Activated gamma-delta T cell treated with anti-CD3 and anti-CD28 coated beads, Interleukin-2, amount 50 U/mL, for 16 hours (primary cell): ENCODE data around the gene LDLRAD2.

ENCODE experiments used
- DNase-seq: peaks from one replicate; pipeline ENCODE4 v3.0.0-alpha.2; 2020; ENCODE audit warnings: low read depth

The LDLRAD2 gene

DNA sequence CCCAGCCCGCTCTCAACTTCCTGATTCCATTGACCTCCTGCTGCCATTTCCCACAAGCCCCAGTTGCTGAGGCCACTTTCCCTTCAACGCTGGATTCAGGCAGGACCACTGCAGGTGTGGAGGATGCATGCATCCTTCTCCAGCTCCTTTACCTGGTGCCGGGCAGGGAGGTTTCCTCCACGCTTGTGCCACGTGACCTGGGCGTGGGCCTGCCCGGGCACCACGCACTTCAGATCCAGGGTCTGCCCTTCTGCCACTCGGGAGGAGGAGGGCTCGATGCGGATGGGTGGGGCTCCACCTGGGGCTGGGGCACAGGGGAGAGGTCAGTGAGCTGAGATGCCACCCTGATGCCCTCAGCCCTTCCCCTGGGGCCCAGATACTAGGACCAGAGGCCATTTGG, 31.9 kb downstream of the LDLRAD2 start:
- no peak for DNase-seq

DNA sequence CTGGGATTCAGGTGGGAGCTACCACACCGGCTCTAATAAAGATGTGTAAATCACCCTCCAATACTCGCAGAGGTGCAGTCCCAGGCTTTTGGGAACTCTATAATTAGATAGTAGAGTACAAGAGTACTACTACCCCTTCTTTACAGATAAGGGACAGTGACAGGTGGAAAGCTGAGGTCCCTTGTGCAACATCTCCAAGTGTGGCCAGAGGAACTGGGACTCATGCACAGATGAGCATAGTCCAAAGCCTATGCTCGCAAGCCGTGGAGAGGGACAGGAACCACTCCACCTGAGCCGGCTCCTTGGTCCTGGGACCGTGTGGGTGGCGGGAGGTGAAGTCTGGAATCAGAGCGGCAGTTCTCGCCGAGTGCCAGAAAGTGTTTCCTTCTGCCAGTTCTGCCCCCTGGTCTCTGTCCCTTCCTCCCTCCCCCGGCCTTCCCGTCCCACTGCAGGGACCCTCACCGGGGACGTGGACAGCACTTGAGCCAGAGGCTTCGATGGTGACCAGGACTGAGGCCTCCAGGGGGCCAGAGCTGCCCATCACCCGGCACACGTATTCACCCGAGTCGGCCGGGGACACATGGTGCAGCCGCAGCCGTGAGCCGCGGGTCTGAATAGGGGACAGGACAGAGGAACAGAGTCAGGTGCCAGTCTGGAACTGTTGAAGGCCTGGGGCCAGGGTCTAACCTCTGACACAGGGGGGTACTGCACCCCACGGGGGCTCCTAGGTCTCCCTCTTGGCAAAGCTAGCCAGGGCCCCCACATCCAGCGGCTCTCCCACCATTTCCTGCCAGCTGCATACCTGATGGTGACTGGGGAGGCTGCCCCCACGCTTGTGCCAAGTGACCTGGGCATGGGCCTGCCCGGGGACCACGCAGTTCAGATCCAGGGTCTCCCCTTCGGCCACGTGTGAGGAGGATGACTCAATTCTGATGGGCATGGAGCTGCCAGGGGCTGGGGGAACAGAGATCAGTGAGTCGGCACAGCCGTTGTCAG, 33.9 kb downstream of the LDLRAD2 start:
- no peak for DNase-seq

DNA sequence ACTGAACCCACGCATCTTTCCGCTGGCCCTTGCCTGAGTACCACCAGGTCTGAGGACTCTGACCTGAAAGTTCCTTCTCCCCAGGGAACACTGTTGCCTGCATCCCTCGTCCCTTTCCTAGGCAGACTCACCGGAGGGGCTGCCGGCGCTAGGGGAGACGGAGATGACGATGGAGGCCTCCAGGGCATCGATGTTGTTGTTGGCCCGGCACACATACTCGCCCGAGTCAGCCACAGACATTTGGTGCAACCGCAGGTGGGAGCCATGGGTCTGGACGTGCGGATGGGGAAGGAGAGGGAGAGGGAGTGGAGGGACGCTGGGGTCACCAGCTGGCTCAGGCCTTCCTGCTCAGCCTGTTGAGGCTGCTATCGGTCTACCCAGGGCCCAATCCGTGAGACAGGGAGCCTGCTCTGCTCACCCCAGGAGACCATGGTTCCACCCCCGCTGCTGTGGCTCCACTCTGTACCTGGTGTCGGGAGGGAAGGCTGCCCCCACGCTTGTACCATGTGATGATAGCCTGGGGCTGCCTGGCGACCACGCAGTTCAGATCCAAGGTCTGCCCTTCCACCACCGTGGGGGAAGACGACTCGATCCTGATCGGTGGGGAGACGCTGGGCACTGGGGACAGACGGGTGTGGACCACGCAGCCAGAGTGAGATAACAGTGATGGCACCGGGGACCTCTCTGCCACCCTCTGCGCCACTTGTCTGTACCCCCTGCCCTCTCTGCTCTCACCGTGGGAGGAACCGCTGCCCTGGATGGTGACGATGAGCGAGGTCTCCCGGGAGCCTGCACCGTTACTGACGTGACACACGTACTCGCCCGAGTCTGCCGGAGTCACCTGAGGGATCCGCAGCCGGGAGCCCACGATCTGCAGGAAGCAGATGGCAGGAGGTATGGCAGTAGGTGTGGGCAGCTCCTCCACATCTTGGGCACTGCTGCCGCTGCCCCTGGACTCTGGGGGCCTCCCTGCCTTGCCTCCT, 35.4 kb downstream of the LDLRAD2 start:
- DNase-seq = no peak

DNA sequence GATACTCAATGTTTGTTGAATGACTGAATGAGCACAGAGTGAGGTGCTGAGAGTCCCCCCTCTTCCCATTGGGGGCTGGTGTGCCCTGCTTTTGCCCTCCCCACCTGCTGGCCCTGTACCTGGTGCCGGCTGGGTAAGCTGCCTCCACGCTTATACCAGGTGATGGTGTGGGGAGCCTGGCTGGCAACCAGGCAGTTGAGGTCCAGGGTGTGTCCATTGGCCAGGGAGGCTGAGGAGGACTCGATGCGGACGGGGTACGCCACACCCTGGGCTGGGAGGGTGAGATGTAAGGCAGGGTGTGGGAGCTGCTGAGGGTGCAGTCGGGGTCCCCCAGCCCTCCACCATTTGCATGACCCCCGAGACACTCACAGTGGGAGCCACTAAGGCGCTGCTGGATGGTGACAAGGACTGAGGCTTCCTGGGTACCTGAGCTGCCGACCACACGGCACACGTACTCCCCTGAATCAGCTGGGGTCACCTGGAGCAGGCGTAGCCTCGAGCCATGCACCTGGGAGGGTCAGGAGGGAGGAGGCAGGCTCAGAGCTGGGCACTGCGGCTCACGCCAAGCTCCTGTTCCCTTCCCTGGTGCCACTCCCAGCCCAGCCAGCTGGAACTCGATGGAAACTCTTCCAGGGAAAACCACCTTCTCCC, 36.6 kb downstream of the LDLRAD2 start:
- DNase-seq = no peak

DNA sequence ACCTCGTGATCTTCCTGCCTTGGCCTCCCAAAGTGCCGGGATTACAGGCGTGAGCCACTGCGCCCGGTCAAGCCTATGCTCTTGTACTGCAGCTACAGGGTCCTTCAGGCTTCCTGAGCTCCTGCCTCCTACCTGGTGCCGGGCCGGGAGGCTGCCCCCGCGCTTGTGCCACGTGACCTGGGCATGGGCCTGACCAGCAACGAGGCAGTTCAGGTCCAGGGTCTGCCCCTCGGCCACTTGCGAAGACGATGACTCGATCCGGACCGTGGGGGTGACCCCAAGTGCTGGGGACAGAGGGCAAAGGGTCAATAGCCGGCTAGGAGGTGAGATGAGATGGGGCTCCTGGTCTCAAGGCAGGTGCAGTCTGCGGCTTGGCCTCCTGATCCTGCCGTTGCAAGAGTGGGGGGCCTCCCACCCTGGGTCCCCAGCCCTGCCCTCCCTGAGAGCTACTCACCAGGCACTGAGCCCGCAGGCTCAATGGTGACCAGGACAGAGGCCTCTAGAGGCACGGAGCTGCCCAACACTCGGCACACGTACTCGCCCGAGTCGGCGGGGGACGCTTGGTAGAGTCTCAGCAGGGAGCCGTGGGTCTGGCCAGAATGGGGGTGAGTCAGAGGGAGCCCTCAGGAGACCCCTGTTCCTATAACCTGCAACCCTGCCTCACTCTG, 38.0 kb downstream of the LDLRAD2 start:
- DNase-seq = no peak

DNA sequence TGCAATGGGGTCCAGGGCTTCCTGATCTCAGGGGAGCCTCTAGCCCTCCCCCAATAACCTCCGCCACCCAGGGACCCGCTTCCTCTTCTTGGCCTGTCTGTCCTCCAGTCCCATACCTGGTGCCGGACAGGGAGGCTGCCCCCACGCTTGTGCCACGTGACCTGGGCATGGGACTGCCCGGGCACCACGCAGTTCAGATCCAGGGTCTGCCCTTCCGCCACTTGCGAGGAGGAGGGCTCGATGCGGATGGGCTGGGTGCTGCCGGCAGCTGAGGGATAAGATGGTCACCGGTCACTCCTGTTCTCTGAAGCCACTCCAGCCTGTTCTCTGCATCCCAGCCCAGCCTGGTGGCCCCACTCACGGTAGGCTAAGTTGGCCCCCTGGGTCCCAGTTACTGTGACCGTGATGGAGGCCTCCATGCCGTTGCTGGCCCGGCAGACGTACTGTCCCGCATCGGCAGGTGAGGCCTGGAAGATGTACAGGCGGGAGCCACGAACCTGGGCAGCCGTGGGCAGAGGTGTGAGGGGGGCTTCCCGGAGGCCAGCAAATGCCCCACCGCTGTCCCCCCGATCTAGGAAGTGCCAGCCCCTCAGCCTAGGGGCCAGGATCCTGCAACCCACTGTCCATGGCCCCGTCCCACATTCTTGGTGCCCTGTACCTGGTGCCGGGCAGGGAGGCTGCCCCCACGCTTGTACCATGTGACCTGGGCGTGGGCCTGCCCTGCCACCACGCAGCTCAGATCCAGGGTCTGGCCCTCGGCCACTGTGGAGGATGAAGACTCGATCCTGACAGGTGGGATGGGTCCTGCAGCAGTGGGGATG, 39.6 kb downstream of the LDLRAD2 start:
- DNase-seq = no peak

DNA sequence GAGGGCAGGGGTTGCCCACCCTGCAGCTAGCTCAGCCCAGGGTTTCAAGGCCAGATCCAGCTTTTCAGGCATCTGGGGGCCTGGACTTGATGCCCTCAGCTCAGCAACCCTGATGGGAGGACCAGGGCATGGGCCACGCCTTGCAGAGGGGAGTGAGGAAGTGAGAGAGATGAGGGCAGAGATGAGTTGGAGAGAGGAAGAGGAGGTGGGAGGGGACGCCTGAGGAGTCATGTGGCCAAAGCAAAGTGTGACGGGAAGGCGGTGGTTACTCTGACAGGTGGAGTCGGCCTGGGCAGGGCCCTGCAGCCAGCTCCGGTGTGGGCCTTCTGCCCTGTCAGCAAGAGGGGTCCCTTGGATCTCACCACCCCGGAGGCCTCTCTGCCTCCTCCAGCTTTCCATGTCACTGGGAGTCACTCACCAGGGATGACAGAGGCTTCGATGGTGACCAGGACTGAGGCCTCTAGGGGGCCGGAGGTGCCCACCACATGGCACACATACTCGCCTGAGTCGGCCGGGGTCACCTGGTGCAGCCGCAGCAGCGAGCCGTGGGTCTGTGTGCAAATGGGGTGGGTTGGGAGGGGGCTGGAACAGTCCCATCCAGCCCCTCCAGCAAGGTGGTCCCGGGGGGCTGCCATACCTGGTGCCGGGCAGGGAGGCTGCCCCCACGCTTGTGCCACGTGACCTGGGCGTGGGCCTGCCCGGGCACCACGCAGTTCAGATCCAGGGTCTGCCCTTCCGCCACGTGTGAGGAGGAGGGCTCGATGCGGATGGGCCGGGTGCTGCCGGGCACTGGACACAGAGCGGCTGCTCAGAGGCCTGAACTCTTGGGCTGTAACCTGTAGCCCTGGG, 40.4 kb downstream of the LDLRAD2 start:
- DNase-seq = no peak

GRCh38 chr1:21853131-21853427, 41.0 kb downstream of the LDLRAD2 start:
- DNase-seq = no peak

- DNase-seq = no peak
Observed at GRCh38 chr1:21854090-21854750, 42.2 kb downstream of the LDLRAD2 start.

DNA sequence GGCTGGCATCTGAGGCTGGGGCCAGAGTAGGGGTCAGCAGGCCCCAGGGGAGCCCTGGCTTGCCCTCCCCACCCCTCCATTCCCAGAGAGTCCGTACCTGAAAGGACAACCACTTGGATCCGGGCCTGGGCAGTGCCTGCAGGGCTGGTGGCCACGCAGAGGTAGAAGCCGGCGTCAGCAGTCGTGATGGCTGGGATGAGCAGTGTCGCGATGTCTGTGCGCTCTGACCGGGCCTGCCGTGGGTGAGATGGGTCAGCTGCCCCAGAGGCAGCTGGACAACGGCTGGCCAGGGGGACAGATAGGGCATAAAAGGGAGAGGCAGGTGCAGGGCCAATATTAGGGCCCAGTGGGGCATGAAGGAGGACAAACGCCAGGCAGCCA, 42.7 kb downstream of the LDLRAD2 start:
- DNase-seq = no peak

- no peak for DNase-seq
Observed at GRCh38 chr1:21855257-21856096, 43.4 kb downstream of the LDLRAD2 start.

GRCh38 chr1:21857142-21857839, 45.2 kb downstream of the LDLRAD2 start:
- no peak for DNase-seq

DNA sequence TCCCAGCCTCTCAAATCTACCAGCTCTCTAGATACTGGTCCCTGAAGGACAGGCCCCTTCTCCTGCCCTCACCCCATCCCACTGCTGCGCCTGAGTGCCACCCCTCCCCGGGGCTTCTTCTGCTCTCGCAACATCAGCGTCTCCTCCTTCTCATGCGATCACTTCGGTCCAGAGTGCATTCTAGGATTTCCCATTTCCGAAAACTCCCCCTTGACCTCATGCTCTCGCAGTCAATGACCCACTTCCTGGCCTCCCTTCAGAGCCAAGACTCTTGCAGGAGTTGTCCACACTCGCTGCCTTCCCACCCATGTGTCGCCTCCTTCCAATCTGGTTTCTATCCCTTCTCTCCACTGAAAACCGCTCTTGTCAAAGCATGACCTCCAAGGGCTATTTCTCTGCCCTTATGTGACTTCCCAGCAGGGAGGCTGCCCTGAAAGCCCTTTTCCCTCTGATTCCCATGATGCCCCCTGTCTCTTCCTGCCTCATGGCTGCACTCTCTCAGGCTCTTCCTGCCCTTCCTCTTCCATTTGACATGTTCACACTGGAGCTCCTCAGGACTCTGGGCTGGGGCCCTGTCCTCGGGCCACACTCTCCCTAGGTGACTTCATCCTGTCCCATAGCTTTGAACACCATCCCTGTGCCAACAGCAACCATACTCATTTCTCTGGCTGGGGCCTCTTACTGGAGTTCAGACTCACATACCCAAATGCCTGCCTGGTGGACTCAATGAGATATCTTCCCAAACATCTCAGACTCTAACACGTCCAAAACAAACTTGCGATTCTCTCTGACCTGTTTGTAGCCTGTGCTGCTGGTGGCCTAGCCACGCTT, 46.0 kb downstream of the LDLRAD2 start:
- no peak for DNase-seq

DNA sequence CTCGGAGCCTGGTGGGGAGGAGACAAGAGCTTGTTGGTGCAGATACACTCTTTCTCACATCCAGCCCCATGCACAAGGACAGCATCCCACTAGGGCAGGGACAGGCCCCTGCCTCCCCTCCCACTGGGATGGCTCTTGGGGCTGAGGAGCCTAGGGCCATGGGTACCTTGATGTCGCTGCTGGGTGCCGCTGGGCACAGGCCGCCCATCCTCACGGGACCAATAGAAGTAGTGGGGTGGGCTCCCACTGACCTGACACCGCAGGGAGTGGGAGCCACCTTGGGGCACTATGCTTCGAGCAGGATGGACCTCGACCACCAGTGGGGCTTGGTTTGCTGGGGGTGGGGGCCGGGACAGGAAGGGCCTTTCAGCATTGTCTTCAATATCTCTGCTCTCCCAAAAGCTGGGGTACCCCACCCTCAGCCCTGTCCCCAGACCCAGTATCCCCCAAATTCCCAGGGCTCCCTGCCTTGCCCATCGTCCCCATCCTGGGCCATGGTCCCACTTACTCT, 47.7 kb downstream of the LDLRAD2 start:
- DNase-seq = no peak

GRCh38 chr1:21860971-21861370, 48.9 kb downstream of the LDLRAD2 start:
- no peak for DNase-seq

DNA sequence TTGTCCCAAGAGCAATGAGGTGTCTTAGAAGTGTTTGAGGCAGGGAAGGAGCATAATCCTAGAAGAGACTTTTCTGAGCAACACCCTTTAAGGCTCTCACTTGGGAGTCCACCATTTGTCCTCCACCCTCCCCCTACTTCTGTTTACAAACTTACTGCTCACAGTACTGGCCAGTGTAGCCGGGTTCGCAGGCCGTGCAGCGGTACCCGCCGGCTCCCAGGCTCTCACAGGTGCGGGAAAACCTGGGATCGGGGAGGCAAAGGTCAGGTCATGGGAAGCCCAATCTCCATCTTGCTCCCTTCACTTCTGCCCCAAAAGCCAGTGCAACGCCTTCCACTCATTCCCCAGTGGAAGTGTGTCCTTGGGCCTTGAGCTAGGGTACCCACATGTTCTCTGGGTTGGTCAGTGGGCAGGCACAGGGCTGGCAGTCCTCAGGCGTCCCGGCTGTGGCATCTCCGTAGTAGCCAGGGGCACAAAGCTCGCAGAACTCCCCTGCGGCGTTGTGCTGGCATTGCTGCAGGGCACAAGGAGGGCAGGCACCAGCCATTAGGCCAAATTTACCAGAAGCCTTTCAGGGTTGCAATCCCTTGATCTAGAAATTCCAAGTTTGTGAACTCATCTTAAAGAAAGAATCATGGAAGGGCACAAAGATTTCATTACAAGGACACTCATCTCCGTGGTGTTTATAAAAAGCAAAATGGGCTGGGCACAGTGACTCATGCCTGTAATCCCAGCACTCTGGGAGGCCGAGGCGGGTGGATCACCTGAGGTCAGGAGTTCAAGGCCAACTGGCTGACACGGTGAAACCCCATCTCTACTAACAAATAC, 49.8 kb downstream of the LDLRAD2 start:
- no peak for DNase-seq
